GM18868 (cell line): ENCODE results near the gene C11orf58.

Source experiments
- ATAC-seq: cut with Tn5 transposase; IDR thresholded peaks from one replicate; pipeline ENCODE4 v1.9.1; 2021; ENCODE audit warnings: mild to moderate bottlenecking, moderate library complexity; ENCODE audit not compliant: unreplicated experiment

Gene C11orf58

DNA sequence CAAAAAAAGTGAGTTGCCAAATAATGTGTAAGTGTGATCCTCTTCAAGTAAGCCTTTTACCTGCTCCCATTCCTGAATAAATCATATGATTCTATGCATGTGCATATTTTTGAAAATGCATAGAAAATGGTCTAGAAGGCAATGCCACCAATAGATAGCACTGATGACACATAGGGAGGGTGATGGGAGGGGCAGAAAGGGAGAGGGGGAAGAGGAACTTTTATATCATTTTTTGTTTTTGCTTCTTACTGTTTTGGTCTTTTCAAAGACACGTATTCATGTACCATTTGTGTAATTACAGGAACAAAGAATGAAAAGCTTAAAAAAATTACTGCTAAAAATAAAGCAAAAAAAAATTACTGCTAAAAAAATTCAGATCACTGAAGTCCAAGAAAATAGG, 60.8 kb downstream of the C11orf58 start:
- ATAC-seq = no peak

DNA sequence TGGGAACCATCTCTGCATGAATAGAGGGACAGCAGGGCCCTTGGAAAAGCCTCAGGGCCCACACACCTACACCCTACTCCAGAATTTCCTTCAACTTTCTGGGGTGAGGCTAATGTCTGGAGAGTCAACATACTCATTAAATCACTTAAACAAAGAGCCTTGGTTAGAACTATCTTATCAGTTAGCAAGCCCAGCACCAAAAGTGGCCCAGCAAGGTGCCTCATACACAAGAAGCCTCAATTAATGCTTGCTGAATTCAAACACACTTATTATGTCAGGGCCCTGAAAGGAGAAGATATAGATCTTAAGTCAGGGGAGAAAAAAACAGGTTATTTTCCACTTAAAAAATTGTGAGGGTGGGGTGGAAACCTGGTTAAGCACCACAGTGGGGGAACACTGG, 61.4 kb downstream of the C11orf58 start:
- no peak for ATAC-seq

DNA sequence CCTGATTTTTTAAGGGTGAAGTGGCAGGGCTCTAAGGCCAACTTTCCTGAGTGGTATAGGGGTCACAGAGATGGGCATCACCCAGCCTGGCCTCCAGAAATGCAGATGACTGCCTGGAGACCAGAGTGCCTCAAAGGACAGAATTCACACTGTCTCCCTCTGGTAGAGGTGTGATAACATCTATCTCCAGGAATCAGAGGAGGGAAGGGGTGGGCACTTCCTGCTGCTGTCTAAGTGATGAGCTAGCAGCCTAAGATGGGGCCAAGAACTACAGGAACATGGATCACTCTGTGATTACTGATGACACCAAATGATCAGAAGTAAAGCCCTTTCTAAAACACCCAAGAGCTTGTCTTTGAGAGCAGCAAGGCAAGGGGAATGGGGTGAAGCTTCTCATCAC, 61.9 kb downstream of the C11orf58 start:
- ATAC-seq = no peak

DNA sequence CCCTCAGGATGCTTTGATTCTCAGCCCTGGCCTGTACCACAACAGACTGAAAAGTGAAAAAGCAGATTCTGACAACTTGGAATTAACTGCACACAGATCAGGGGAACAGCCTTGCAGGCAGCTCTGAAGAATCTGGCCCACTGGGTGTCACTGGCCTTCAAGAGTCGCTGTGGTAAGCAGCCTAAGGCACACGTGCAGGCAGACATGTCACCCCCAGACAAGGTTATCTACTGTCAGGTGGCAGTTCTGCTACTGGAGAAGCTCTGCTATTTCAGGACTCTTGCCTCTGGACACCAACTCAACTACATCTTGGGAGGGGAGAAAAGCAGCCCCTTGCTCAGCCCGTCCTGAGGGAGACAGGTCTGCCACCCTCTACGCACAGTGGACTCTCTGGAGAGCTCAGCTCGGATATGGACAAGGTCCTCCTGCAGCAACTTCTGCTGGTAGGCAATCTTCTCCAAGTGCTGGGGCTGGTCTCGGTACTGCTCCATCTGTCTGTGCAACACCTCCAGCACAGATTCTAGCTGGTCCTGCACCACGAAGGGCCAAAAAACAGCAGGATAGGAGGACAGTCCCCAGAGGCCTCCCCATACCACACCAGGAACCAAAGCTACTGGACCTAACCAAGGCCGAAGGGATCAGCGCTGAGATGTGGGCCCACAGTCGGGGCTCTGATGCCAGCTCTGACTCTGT, 63.0 kb downstream of the C11orf58 start:
- no peak for ATAC-seq

DNA sequence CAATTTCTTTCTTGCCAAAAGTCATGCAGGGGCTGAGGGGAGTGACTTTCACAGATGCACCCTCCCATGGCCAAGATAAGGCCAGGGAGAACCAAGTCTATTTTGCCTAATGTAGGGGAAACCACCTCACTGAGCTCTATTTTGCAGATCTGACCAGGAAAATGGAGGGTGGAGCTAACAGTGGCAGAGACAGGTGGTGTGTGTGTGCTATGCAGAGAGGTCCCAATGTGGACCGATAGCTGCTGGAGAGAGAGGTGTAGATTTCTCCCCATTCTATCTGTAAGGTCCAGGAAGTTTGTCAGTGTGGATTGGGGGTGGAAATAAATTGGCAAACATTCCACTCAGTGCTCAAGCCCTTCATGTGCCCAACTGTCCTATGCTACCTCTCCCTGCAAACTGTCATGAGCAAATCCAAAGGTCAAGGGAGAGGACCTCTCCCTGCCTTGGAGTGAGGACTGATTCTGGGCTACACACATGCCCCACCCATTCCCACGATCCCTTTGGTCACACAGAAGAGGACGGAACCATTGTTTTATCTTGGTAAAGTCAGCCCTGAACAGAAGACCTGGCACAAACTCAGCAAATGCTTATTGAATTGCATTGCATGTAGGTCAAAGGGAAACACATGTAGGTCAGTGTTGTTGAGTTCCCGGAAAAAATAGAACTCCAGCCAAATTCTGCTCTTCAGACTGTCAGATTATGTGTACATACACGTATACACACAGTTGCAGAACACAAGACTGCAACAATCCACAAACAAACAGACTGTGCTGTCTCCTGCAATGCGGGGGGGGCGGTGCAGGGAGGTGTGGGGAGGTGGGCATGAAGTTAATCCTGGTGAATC, 65.9 kb downstream of the C11orf58 start:
- ATAC-seq = no peak

DNA sequence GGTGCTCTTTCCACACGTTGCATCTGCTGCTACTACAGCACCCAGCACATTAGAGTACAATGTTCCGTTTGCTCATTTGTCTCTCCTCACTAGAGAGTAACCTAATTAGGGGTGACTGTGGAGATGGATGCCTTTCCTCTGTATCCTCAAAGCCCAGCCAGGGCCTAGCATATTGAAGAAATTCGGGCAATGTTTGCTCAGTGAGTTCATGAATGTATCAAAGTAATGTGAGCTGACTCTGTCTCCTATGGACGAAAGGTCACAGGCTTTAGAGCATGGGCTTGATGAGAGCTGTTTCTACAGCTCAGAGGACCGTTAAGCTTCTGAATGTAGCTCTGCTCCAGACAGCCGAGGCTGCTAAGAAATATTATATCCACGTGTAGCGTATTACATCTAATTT, 67.5 kb downstream of the C11orf58 start:
- no peak for ATAC-seq

DNA sequence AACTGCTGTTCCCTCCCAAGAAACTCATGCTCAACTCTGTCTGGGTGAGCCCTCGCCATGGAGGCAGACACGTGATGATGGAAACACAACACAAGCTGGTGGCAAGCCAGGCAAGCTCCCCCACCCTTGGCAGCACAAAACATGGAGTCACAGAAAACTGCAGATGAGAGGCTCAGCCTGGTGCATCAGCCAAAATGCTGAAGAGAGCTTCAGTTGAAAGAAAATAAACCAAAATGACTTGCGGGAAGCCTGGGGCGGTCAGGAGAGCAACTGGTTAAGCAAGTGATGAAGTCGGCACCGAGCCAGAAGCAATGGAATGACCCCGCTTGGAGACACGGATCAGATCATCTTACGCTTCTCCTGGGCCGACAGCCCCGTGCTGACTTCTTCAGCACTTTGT, 68.3 kb downstream of the C11orf58 start:
- no peak for ATAC-seq

DNA sequence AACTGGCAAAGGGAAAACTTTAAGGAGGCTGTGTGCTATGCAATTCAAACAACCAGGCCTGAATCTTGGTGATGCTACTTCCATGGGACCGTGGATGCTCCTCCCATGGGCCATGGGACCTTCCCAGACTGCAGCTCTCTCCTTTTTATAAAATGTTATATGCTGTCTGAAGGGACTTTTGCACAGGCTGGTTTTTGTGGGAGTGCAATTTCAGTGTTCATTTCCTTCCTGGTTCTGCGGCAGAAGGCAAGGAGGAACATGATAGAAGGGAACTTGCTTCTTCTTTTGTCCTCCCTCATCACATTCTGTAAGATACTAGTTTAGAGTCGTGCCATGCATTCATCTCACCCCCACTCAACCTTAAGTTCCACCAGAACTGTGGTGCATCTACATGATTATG, 68.9 kb downstream of the C11orf58 start:
- no peak for ATAC-seq
